NCI-H146 treated with DMSO at 0.1 percent for 48 hours (cell line): Measurements from ENCODE around the gene ATP2B1.
A peak's percentile ranks its signal among the peaks of the same experiment; 100 is the strongest.
"Not testable (repeated sequence)": the region's sequence is repeated elsewhere in the genome, so short reads cannot be mapped to it uniquely, and the experiment has no call there.

ENCODE experiments used
- DNase-seq: peaks from one replicate; lab custom pipeline; 2025; ENCODE audit not compliant: unreplicated experiment; lab: John Stamatoyannopoulos, UW

ATP2B1 gene

DNA sequence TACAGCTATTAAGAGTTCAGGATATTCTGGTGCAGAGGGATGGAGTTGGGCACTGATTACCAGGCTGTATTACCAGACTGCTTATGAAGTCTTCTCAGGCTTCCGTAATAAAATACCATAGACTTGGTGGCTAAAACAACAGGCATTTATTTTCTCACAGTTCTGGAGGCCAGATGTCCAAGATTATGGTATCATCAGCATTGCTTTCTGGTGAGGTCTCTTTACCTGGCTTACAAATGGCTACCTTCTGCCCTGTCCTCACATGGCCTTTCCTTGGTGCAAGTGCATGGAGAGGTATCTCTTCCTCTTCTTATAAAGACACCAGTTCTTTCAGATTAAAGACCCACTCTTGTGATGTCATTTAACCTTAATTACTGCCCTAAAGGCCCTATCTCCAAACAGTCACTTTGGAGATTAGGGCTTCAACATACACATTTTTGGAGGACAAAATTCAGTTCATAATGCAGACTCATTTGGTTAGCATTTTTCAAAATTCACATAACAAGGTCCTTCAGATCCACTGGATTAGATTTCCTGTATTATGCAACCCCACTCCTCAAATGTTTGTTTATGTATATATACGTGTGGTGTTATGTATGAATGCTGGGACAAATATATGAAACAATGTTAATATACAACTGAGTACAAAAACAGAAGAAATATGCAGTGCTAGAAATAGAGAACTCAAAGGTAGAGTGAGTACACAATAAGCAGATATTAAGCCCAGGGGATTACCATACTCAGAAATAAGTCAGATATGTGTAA is 9.3 kb upstream of the ATP2B1 start:
- DNase-seq: no peak

- no peak for DNase-seq
These were observed 4.1 kb upstream of the ATP2B1 start for GRCh38 chr12:89712706-89713105.

DNA sequence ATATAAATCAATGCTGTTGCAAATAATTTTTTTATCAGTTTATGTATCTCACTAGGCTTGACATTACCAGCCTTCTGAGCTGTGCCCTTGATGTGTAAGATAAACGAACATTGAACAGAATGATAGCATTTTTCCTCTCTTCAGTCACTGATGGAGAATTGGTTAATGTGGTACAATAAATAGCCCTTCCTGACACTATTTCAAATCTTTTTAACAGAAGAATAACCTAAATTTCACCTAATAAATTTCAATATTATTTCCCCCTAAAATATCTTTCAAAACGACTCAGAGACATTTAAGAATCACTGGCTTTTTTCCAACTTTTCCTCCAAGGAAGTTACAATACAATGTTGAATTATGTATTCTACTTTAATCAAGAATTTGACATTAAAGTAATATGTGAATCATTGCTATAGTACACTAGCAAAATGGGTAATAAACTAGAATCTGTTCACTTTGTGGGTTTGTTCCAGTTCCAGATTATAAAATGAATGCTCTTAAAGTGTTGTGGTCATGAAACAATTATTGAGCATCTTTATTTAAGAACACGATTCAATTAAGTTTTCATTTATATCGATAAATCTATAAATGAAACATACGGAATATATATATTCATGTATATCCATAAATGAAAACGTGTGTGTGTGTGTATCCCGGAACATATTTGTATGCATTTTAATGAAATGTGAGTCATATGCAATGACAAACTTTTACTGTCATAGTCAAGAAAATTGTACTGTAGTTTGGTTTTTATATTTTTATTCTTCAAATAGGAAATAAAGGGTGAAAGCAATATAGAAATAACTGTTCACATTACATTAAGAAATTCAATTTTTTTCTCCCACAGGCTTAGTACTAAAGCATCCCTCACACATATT is 2.5 kb upstream of the ATP2B1 start:
- DNase-seq: no peak

DNA sequence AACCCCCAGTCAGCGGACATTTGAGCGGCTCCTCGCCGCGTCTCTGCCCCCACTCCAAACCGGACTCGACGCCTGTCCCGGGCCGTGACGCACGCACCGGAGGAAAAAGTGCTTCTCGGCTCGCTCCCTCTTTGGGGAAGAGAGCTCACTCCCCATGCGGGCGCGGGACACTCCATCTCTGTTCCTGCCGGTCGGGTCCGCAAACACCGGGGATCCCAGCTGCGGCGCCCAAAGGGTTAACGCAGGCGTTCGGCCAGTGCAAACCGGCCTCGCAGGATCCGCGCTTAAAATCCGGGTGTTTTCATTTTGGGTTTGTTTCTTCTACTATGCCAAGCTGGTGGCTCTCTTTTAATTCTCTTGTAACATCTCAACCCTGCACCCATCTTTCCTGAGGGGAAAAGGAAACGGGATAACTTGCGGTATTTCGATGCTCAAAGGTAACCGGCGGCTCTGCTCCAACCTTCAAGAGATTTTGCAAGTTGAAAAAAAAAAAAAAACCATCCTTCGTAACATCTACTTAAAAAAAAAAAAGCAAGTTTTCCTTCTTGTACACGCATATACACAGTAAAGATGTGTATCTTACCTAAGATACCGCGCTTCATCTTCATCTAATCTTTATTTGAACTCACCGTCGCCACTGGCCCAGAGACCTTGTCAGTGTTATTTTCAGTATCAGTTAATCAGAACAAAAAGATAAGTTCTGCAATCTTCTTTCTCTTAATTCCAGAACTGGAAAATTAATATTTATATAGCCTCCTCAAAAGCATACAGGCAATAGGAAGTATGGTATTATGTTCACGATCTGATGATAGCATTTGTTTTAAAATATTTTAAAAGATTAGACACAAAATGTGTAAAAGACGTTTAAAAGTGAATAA is 1.6 kb upstream of the ATP2B1 start:
- DNase-seq: no peak

- DNase-seq: peak; percentile 90
These were observed 738 bp upstream of the ATP2B1 start for GRCh38 chr12:89709157-89709994.

DNA sequence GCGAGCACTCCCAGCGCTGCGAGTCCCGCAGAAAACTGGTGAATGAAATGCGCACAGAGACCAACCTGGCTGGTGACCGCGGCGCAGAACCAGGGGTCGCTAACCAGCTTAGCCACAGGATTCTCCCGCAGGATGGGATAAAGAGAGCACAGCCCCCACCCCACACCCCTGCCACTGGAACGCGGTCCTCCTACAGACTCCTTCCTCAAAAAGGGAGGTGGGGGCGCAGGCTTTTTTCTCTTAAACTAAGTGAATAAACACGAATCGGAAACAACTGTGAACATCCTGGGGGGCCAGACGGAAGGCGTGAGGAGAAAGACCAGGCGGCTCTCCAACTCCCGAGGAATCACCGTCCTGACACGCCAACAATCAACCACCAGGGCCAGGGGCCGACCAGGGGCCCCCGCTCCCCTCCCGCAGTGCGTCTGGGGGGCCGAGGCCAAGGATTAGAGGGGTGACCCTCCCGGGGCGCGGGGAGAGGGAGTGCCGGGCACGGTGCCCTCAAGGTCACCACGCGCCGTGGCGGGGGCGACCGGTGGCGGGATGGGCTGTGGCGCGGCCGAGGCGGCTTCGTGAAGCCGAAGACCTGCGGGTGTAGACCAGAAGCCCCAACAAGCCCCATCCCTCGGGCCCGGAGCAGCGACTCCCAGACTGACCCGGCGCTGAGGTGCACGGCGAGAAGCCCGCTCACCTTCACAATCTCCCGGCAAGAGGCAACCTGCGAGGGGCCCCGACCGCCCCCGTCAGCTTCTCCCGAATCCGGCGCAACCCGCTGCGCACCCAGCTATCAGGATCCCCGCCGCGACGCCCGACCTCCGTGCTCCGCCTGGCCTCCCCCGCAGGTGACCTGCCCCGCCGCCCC is 704 bp downstream of the ATP2B1 start:
- no peak for DNase-seq

DNA sequence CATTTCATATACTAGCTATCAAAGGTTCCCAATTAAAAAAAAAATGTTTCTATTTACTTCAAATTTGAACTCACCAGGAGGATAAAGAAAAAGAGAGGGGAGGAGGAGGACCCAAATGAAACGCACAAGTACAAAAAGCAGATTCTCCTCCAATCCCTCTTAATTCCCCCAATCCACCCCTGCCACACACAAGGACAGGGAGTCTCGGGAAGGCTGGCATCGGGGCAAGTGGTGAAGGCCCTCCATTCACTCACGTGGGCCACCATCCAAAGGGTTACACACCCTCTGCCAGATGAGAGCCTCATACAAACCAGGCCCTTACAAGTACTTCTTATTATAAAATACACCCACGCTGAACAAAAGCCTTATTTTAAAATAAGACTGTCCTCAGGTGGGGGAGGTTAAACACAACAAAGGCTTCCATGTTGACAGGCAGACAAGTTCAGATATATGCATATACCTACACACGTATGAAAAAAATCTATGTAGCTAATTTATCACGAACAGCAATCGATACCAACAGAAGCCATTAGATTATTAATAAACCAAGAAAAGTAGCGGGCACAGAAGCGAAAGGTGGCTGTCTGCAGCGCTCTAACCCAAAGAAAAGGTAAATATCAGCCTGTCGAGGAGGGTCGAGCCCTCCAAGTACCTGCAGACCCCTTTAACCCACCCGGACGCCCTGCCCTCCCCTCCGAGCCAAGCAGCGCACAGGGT is 1.5 kb downstream of the ATP2B1 start:
- no peak for DNase-seq

GRCh38 chr12:89706551-89706950 is 2.1 kb downstream of the ATP2B1 start:
- no peak for DNase-seq

DNA sequence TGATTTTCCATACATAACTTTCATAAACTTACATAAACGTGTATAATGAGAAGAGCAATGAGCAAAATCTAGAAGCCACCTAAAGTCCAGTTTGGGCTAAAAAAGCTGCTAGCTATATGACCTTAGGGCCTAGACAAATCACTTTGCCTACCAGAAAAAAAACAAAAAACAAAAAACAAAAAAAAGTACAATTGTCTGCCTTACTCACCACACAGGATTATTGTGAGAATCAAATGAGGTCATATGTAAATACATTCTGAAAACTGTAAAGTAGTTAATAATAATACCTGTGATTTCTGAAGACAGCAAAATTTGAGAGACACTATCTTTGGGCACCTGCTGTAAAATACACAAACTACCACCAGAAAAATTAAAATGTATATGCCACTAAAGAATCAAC is 4.2 kb downstream of the ATP2B1 start:
- no peak for DNase-seq

GRCh38 chr12:89703768-89704167 is 4.9 kb downstream of the ATP2B1 start:
- no peak for DNase-seq

DNA sequence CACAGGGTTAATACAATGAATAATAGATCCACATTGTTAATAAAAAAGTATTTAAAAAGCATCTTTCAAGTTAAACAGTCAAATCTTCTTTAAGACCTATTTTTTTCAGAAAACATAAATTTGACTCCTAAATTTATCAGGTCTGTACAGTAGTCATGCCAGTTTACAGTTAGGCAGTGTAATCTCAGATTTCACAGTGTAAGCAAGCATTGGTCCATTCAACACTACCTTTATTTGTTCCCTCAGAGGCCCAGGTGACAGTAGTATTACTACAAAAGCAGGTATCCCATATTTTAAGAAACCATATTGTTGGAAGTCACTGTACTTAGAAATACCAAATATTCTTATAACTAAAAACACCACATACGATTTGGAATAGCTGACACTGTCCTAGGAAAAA is 6.1 kb downstream of the ATP2B1 start:
- no peak for DNase-seq

DNA sequence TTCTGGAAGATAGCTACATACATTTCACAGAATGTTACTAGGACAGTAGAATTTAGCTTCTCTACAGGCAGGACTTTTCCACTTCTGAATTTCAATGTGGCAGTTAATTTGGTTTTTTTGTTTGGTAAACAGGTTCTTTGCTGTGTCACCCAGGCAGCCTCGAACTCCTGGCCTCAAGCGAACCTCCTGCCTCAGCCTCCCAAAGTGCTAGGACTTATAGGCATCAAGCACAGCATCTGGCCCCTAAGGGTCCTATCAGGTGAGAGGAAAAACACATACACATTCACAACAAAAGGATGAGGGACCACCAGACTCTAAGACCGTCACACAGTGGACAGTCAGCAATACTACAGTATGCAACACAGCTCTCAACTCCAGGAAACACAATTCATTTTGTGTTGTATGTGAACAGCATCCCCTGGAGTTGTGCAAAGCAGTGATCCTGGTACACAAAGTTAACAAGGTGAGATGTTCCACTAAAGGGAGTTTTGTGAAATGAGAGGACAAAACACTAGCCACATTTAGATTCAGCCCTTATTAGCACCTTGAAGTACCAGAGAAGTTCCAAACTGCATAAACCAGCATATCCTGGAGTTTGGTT is 6.9 kb downstream of the ATP2B1 start:
- DNase-seq: no peak

- DNase-seq: no peak
These were observed 8.3 kb downstream of the ATP2B1 start for GRCh38 chr12:89700191-89700810.

DNA sequence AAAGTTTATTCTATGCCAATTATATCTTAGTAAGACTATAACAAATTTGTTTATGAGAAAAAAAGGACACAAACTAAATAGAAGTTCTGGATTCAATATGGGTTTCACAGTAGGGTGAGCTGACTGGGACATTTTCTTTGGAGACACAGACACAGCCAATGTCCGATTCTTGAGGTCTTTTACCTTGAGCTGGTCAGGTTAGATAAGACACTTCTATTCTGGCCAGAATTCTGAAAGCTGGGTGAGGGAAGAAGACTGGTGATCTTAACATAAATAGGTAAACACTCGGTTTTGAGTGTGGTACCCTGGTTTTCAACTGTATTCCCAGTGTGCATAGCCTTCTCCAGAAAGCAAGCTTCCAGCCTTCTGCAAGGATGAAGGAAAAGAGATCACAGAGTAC is 10.0 kb downstream of the ATP2B1 start:
- no peak for DNase-seq

GRCh38 chr12:89697728-89698127 is 10.9 kb downstream of the ATP2B1 start:
- DNase-seq: not testable (repeated sequence)

- DNase-seq: no peak
These were observed 11.3 kb downstream of the ATP2B1 start for GRCh38 chr12:89697296-89697695.

- no peak for DNase-seq
These were observed 12.8 kb downstream of the ATP2B1 start for GRCh38 chr12:89695830-89696229.

GRCh38 chr12:89695100-89695499 is 13.5 kb downstream of the ATP2B1 start:
- DNase-seq: no peak
